HG03135 (cell line): ENCODE measurements around the gene SPHK1.
"Not testable (repeated sequence)": the region's sequence is repeated elsewhere in the genome, so short reads cannot be mapped to it uniquely, and the experiment has no call there.

Experiments
- ATAC-seq: cut with Tn5 transposase; IDR thresholded peaks from one replicate; pipeline ENCODE4 v1.9.1; 2021; ENCODE audit warnings: mild to moderate bottlenecking, moderate library complexity; ENCODE audit not compliant: unreplicated experiment

SPHK1 gene

GRCh38 chr17:76384222-76384986, at the start of gene SPHK1:
SPHK1 (plus strand) TSS chr17:76384609; CDS start chr17:76385645, 1,036 bp downstream.
- ATAC-seq: peak; percentile 52

GRCh38 chr17:76335716-76336381, 48.6 kb upstream of the SPHK1 start:
- no peak for ATAC-seq

GRCh38 chr17:76336756-76337412, 47.5 kb upstream of the SPHK1 start:
- ATAC-seq: no peak

GRCh38 chr17:76337413-76337777, 47.0 kb upstream of the SPHK1 start:
- ATAC-seq: no peak

GRCh38 chr17:76341301-76341700, 43.1 kb upstream of the SPHK1 start:
- ATAC-seq: no peak

- no peak for ATAC-seq
These were observed 41.3 kb upstream of the SPHK1 start for GRCh38 chr17:76343106-76343505.

GRCh38 chr17:76345377-76345974, 38.9 kb upstream of the SPHK1 start:
- no peak for ATAC-seq

- not testable (repeated sequence) for ATAC-seq
These were observed 37.5 kb upstream of the SPHK1 start for GRCh38 chr17:76346936-76347335.

GRCh38 chr17:76350463-76350862, 33.9 kb upstream of the SPHK1 start:
- no peak for ATAC-seq

GRCh38 chr17:76351526-76352071, 32.8 kb upstream of the SPHK1 start:
- no peak for ATAC-seq

GRCh38 chr17:76353004-76353598, 31.3 kb upstream of the SPHK1 start:
- peak; percentile 6 for ATAC-seq

- ATAC-seq: peak; percentile 85
These were observed 30.7 kb upstream of the SPHK1 start, which contains the start of gene PRPSAP1 for GRCh38 chr17:76353599-76354316. PRPSAP1 (minus strand) TSS chr17:76353916; CDS start chr17:76353703, 213 bp downstream.

- ATAC-seq: peak; percentile 18
These were observed 30.1 kb upstream of the SPHK1 start for GRCh38 chr17:76354317-76354729.

GRCh38 chr17:76354747-76355310, 29.6 kb upstream of the SPHK1 start:
- ATAC-seq: no peak

GRCh38 chr17:76356803-76357456, 27.5 kb upstream of the SPHK1 start:
- no peak for ATAC-seq

- ATAC-seq: no peak
These were observed 26.7 kb upstream of the SPHK1 start for GRCh38 chr17:76357597-76358158.

GRCh38 chr17:76359375-76359774, 25.0 kb upstream of the SPHK1 start:
- no peak for ATAC-seq

GRCh38 chr17:76359776-76360175, 24.6 kb upstream of the SPHK1 start:
- not testable (repeated sequence) for ATAC-seq

- no peak for ATAC-seq
These were observed 23.9 kb upstream of the SPHK1 start for GRCh38 chr17:76360461-76360860.
